Trophoblast cell (in vitro differentiated cells and primary cell): Measurements from ENCODE around the gene TDP1.

Experiments
- DNase-seq, 2 donors: peaks; one replicate each; pipeline ENCODE4 v3.0.0-alpha.2; 2016
- H2AFZ ChIP-seq: 2 replicates; pipeline ENCODE4 v1.6.1; 2013; ENCODE audit warnings: low read length, moderate library complexity, mild to moderate bottlenecking; ENCODE audit not compliant: insufficient read depth, poor library complexity
- H2AK5ac ChIP-seq: 2 replicates; pipeline ENCODE4 v1.6.1; 2013; ENCODE audit warnings: mild to moderate bottlenecking, low read length
- H2BK120ac ChIP-seq: 2 replicates; pipeline ENCODE4 v1.6.1; 2013; ENCODE audit warnings: low read length, mild to moderate bottlenecking, moderate library complexity; ENCODE audit not compliant: insufficient read depth, poor library complexity
- H2BK12ac ChIP-seq: 2 replicates; pipeline ENCODE4 v1.6.1; 2013; ENCODE audit warnings: mild to moderate bottlenecking, low read length, moderate library complexity
- H2BK5ac ChIP-seq: 2 replicates; pipeline ENCODE4 v1.6.1; 2013; ENCODE audit warnings: low read length, low read depth, moderate library complexity, mild to moderate bottlenecking; ENCODE audit not compliant: poor library complexity
- H3K14ac ChIP-seq: 2 replicates; pipeline ENCODE4 v1.6.1; 2013; ENCODE audit warnings: mild to moderate bottlenecking, low read length
- H3K18ac ChIP-seq: 2 replicates; pipeline ENCODE4 v1.6.1; 2013; ENCODE audit warnings: mild to moderate bottlenecking, low read length
- H3K23ac ChIP-seq: 2 replicates; pipeline ENCODE4 v1.6.1; 2013; ENCODE audit warnings: low read length
- H3K27ac ChIP-seq: 2 replicates; pipeline ENCODE4 v1.5.1; 2013; ENCODE audit warnings: low read depth, mild to moderate bottlenecking, inconsistent platforms, low read length, moderate library complexity
- H3K27me3 ChIP-seq: 2 replicates; pipeline ENCODE4 v1.6.1; 2013; ENCODE audit warnings: inconsistent platforms, mild to moderate bottlenecking, low read length, moderate library complexity; ENCODE audit not compliant: insufficient read depth
- H3K36me3 ChIP-seq, 2 experiments: 1 replicate in 1 of 2; 2 replicates in 1 of 2; pipeline ENCODE4 v1.6.1; 2013; ENCODE audit warnings: low read length in 2 of 2, mild to moderate bottlenecking in 2 of 2, moderate library complexity in 1 of 2; ENCODE audit not compliant: insufficient read depth in 2 of 2, control insufficient read depth in 1 of 2
- H3K4ac ChIP-seq: 2 replicates; pipeline ENCODE4 v1.6.1; 2013; ENCODE audit warnings: low read depth, mild to moderate bottlenecking, low read length, moderate library complexity
- H3K4me1 ChIP-seq, 2 experiments: 1 replicate in 1 of 2; 2 replicates in 1 of 2; pipeline ENCODE4 v1.6.1; 2013; ENCODE audit warnings: low read length in 2 of 2, mild to moderate bottlenecking in 2 of 2, moderate library complexity in 1 of 2; ENCODE audit not compliant: insufficient read depth in 2 of 2, control insufficient read depth in 1 of 2
- H3K4me2 ChIP-seq: 2 replicates; pipeline ENCODE4 v1.6.1; 2013; ENCODE audit warnings: inconsistent platforms, mild to moderate bottlenecking, low read length, moderate library complexity
- H3K4me3 ChIP-seq: 2 replicates; pipeline ENCODE4 v1.5.1; 2013; ENCODE audit warnings: mild to moderate bottlenecking, low read depth, low read length, inconsistent platforms
- H3K79me1 ChIP-seq: one replicate; pipeline ENCODE4 v1.6.1; 2013; ENCODE audit warnings: low read length
- H3K79me2 ChIP-seq: 2 replicates; pipeline ENCODE4 v1.6.1; 2013; ENCODE audit warnings: low read length, mild to moderate bottlenecking; ENCODE audit not compliant: control insufficient read depth, insufficient read depth, poor library complexity
- H3K9ac ChIP-seq: 2 replicates; pipeline ENCODE4 v1.6.1; 2013; ENCODE audit warnings: mild to moderate bottlenecking, low read length
- H3K9me3 ChIP-seq: 2 replicates; pipeline ENCODE4 v1.6.1; 2013; ENCODE audit warnings: low read depth, mild to moderate bottlenecking, control low read depth, inconsistent platforms, low read length; ENCODE audit not compliant: insufficient read depth
- H4K12ac ChIP-seq: 2 replicates; pipeline ENCODE4 v1.6.1; 2013; ENCODE audit warnings: low read depth, mild to moderate bottlenecking, low read length, moderate library complexity
- H4K8ac ChIP-seq: 2 replicates; pipeline ENCODE4 v1.6.1; 2013; ENCODE audit warnings: low read depth, mild to moderate bottlenecking, low read length, moderate library complexity
- H4K91ac ChIP-seq: one replicate; pipeline ENCODE4 v1.6.1; 2013; ENCODE audit warnings: low read depth, mild to moderate bottlenecking, low read length, moderate library complexity
- WGBS: extraction: QIAGEN DNeasy Blood & Tissue Kit; methylation state at CpG from one replicate; pipeline ENCODE4 v1.1.7; 2013; ENCODE audit warnings: missing lambda C conversion rate; ENCODE audit not compliant: insufficient read length, insufficient coverage; ENCODE audit errors: extremely low coverage; 5-methylcytosine and 5-hydroxymethylcytosine counted together

TDP1 gene

GRCh38 chr14:89983375-89983774 lies 27.6 kb downstream of the TDP1 start:
- H3K9ac ChIP-seq: no peak overlapping the region
- H3K79me1 ChIP-seq: no peaks in the 10 kb centered on the region
- no peak overlapping the region for H3K4ac ChIP-seq
- H4K91ac ChIP-seq: no peak overlapping the region
- no peak overlapping the region for H3K27ac ChIP-seq
- no peak overlapping the region for H3K4me2 ChIP-seq
- no peak overlapping the region for H3K14ac ChIP-seq
- no peak overlapping the region for H3K4me3 ChIP-seq
- no peaks in the 10 kb centered on the region for H3K79me2 ChIP-seq
- no peaks in the 10 kb centered on the region for H3K4me1 ChIP-seq
- H4K8ac ChIP-seq: no peak overlapping the region
- H2BK12ac ChIP-seq: no peak overlapping the region
- H2BK120ac ChIP-seq: no peak overlapping the region
- no CpG with 5 or more reads among the region's 2 CpGs for WGBS
- H3K23ac ChIP-seq: no peak overlapping the region
- peaks cover 17 to 37% of the 10 kb centered on the region in 2 experiments for H3K36me3 ChIP-seq
- H3K27me3 ChIP-seq: no peaks in the 10 kb centered on the region
- no peak overlapping the region for H2AK5ac ChIP-seq
- no peak for DNase-seq
- no peak overlapping the region for H4K12ac ChIP-seq
- no peaks in the 10 kb centered on the region for H3K9me3 ChIP-seq
- H3K18ac ChIP-seq: no peak overlapping the region
- H2AFZ ChIP-seq: no peak overlapping the region
- H2BK5ac ChIP-seq: no peak overlapping the region

- no peak overlapping the region for H3K4me2 ChIP-seq
- H2BK12ac ChIP-seq: no peak overlapping the region
- WGBS: no CpG with 5 or more reads among the region's 5 CpGs
- no peaks in the 10 kb centered on the region for H3K9me3 ChIP-seq
- no peak overlapping the region for H2BK5ac ChIP-seq
- no peaks in the 10 kb centered on the region for H3K27me3 ChIP-seq
- H3K79me2 ChIP-seq: no peaks in the 10 kb centered on the region
- H3K14ac ChIP-seq: no peak overlapping the region
- no peak for DNase-seq
- H2AK5ac ChIP-seq: no peak overlapping the region
- H3K23ac ChIP-seq: no peak overlapping the region
- peaks cover 16 to 32% of the 10 kb centered on the region in 2 experiments for H3K36me3 ChIP-seq
- no peak overlapping the region for H3K4me3 ChIP-seq
- H3K18ac ChIP-seq: no peak overlapping the region
- no peak overlapping the region for H4K91ac ChIP-seq
- H3K4ac ChIP-seq: no peak overlapping the region
- no peak overlapping the region for H3K27ac ChIP-seq
- H2AFZ ChIP-seq: no peak overlapping the region
- no peak overlapping the region for H3K9ac ChIP-seq
- no peak overlapping the region for H2BK120ac ChIP-seq
- no peak overlapping the region for H4K8ac ChIP-seq
- H3K4me1 ChIP-seq: no peaks in the 10 kb centered on the region
- H3K79me1 ChIP-seq: no peaks in the 10 kb centered on the region
- no peak overlapping the region for H4K12ac ChIP-seq
Observed at GRCh38 chr14:89986462-89987160, 30.9 kb downstream of the TDP1 start.

GRCh38 chr14:89987161-89987475 lies 31.4 kb downstream of the TDP1 start:
- no peaks in the 10 kb centered on the region for H3K79me1 ChIP-seq
- no peak overlapping the region for H2AK5ac ChIP-seq
- H3K27ac ChIP-seq: no peak overlapping the region
- H4K91ac ChIP-seq: no peak overlapping the region
- peaks cover 14 to 28% of the 10 kb centered on the region in 2 experiments for H3K36me3 ChIP-seq
- no peak overlapping the region for H4K12ac ChIP-seq
- no peak overlapping the region for H3K18ac ChIP-seq
- H2BK5ac ChIP-seq: no peak overlapping the region
- H2BK12ac ChIP-seq: no peak overlapping the region
- H3K9ac ChIP-seq: no peak overlapping the region
- H3K14ac ChIP-seq: no peak overlapping the region
- no peak overlapping the region for H3K23ac ChIP-seq
- no peak overlapping the region for H4K8ac ChIP-seq
- no peak overlapping the region for H2BK120ac ChIP-seq
- no peak overlapping the region for H3K4me2 ChIP-seq
- no peak for DNase-seq
- no peak overlapping the region for H3K4ac ChIP-seq
- no peaks in the 10 kb centered on the region for H3K9me3 ChIP-seq
- H2AFZ ChIP-seq: no peak overlapping the region
- H3K27me3 ChIP-seq: no peaks in the 10 kb centered on the region
- no peaks in the 10 kb centered on the region for H3K4me1 ChIP-seq
- H3K79me2 ChIP-seq: no peaks in the 10 kb centered on the region
- no peak overlapping the region for H3K4me3 ChIP-seq

- no CpG with 5 or more reads among the region's 5 CpGs for WGBS
- no peaks in the 10 kb centered on the region for H3K9me3 ChIP-seq
Observed at GRCh38 chr14:89988787-89989186, 33.1 kb downstream of the TDP1 start.

More at GRCh38 chr14:89988787-89989186, 33.1 kb downstream of the TDP1 start:
- Histone ChIP-seq H2BK120ac (no peak overlapping the region), H4K91ac (no peak overlapping the region), H3K9ac (no peak overlapping the region), H3K36me3 (peaks cover 10 to 25% of the 10 kb centered on the region in 2 experiments), H2BK5ac (no peak overlapping the region), H3K79me1 (no peaks in the 10 kb centered on the region), H2BK12ac (no peak overlapping the region), H3K14ac (no peak overlapping the region), H3K4me2 (no peak overlapping the region), H3K4ac (no peak overlapping the region), H3K27me3 (no peaks in the 10 kb centered on the region), H2AFZ (no peak overlapping the region), H3K79me2 (no peaks in the 10 kb centered on the region), H3K27ac (no peak overlapping the region), H4K8ac (no peak overlapping the region), H2AK5ac (no peak overlapping the region), H4K12ac (no peak overlapping the region), H3K4me3 (no peak overlapping the region), H3K4me1 (no peaks in the 10 kb centered on the region), H3K18ac (no peak overlapping the region), H3K23ac (no peak overlapping the region)
- DNase-seq: no peak
